Fibroblast of mammary gland (primary cell): ENCODE results near the gene NSFL1C.

ENCODE experiments used
- DNase-seq: peaks from one replicate; pipeline ENCODE4 v3.0.0-alpha.2; 2010; ENCODE audit warnings: low read depth
- H3K4me3 ChIP-seq: 2 replicates; pipeline ENCODE4 v1.5.1; 2011; ENCODE audit warnings: low read depth, mild to moderate bottlenecking, low read length, moderate library complexity; ENCODE audit not compliant: control insufficient read depth
- CTCF ChIP-seq: conservative IDR thresholded peaks from 2 replicates; pipeline ENCODE4 v1.5.1; 2011; ENCODE audit warnings: low read depth, low read length, inconsistent platforms; ENCODE audit not compliant: control insufficient read depth, insufficient read depth

Gene NSFL1C

GRCh38 chr20:1436263-1436662, 30.4 kb downstream of the NSFL1C start:
- no peak for DNase-seq
- no peak overlapping the region for H3K4me3 ChIP-seq
- TF ChIP-seq CTCF = no peak

DNA sequence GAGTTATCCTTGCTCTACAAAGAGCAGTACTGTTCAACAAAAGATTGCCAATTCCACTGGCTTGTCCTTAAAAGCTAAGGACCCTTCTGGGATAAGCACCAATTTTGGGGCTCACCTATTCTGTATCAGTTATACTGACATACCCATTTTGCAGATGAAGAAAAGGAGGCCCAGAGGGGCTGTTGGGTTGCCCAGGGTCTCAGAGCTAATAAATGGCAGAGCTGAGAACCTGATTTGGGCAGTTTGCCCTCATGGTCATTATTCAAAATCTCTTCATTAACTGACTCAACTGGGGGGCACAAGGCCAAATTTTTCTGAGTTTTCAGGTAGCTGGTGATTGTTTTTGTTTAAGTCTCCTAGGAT, 31.3 kb downstream of the NSFL1C start:
- DNase-seq = no peak
- no peak for TF ChIP-seq CTCF
- H3K4me3 ChIP-seq = no peak overlapping the region

GRCh38 chr20:1434571-1435336, 31.9 kb downstream of the NSFL1C start:
- peak; percentile 96 for DNase-seq
- no peak overlapping the region for H3K4me3 ChIP-seq
- TF ChIP-seq CTCF = no peak

DNA sequence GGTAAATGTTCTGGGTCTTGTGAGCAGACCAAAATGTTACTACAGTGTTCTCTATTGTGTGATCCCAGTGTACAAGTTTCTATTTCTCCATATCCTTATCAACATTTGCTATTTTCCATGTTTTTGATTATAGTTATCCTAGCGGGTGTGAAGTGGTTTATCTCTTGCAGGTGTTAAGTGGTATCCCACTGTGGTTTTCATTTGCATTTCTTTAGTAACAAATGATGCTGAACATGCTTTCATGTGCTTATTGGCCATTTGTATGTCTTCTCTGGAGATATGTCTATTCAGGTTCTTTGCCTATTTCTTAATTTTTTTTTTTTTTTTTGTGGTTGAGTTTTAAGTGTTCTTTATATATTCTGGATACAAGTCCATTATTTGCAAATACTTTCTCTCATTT, 35.5 kb downstream of the NSFL1C start:
- no peak for TF ChIP-seq CTCF
- DNase-seq = no peak
- no peak overlapping the region for H3K4me3 ChIP-seq

GRCh38 chr20:1430004-1430451, 36.6 kb downstream of the NSFL1C start:
- peak; percentile 97 for DNase-seq
- TF ChIP-seq CTCF = no peak
- H3K4me3 ChIP-seq = no peak overlapping the region

DNA sequence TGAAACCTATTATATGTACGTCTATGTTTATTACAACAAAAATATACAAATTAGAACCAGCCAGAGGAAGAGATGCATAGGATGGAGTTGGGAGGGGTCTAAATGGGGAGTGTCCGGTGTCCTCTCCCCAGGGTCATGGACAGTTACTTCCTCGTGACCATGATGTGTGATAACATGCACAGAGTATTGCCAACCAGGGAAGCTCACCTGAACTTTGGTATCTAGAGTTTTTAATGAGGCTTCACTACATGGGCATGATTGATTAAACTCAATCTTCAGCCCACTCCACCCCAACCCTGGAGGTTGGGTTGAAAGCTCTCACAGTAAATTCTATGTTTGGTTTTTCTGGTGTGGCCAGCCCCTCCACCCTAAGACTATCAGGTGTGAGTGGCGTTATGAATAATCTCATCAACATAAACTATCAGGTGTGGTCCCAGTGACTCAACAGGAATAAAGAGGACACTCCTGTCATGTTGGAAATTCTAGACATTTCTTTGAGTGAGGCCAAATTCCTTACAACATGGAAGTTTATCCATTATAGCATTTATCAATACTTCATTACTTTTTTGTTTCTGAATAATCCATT, 37.4 kb downstream of the NSFL1C start:
- no peak for DNase-seq
- TF ChIP-seq CTCF = no peak
- H3K4me3 ChIP-seq = no peak overlapping the region
